HG02885 (cell line): ENCODE measurements around the gene ZNF407.

Source experiments
- ATAC-seq: cut with Tn5 transposase; IDR thresholded peaks from one replicate; pipeline ENCODE4 v1.9.1; 2021; ENCODE audit warnings: mild to moderate bottlenecking; ENCODE audit not compliant: unreplicated experiment, poor library complexity

Gene ZNF407

DNA sequence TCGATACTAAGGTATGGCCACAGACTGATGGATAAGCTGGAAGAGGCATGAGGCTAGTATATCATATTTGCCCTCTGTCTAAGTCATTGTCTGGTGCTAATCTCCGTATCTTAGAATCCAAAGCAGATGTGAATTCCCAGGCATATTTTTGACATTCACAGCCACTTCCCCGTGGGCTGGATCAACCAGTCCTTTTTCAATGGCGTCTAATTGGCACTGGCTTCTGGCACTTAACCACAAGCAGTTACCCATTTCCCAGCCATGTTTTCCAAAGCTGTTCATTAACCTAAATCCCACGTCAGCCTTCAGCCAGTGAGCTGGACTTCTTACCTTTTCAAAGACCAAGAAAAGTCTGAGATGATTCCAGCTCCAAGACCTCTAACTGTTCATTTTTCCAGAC is 20.7 kb upstream of the ZNF407 start:
- no peak for ATAC-seq

DNA sequence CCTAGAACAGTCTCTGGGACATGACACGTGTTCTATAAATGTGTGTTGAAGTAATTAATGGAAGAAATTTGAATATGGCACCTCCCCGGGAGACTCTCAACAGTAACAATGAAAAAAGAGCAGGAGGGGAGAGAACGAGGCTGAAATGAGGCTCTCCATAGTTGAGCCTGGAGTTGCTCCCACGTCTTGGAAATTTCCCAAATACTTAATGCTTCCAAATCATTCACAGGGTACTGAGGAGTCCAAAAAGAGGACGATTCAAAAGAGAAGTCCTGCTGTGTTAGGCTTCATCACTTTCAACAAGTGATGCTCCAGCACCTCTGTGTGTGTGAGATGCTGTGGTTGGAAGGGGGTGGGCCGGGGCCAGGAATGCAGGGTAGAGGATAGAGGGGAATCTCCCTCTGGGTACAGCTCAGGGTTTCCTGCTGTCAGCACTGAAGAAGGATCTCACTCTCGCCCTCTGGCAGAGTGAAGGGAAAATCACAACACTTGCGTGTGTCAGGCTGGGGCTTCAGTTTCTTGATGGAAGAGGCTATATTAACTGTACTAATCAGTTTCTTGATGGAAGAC is 18.1 kb upstream of the ZNF407 start:
- ATAC-seq, result no peak

DNA sequence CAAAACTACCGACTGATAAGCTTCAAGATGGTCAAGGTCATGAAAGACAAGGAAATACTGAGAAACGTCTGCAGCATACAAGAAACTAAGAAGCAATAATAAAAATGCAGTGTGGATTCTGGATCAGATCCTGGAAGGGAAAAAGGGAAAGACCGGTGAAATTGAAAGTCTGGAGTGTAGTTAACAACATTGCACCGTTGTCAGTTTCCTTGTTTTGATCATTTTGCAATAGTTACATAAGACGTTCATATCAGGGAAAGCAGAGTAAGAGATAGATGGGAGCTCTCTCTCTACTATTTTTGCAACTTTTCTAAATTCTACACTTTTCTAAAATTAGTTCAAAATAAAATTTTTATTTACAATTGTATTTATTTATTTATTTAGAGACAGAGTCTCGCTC is 15.0 kb upstream of the ZNF407 start:
- ATAC-seq, result no peak

DNA sequence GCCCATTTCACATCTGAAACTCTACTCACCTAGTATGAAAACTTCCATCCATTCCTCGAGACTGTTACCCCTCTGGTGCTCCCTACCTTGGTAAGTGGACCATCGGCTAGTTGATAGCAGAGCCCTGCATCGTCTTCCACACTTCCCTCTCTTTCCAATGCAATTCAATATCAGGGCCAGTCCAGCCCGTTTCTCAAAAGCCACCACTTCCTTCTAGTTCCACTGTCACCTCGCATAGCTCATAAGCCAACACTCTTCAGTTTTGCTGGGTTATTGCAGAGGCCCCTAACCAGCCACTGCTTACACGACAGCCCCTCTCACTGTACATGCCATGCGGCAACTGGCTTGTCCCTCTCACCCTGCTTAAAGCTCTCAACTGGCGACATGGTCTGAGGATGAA is 10.2 kb upstream of the ZNF407 start:
- no peak for ATAC-seq

DNA sequence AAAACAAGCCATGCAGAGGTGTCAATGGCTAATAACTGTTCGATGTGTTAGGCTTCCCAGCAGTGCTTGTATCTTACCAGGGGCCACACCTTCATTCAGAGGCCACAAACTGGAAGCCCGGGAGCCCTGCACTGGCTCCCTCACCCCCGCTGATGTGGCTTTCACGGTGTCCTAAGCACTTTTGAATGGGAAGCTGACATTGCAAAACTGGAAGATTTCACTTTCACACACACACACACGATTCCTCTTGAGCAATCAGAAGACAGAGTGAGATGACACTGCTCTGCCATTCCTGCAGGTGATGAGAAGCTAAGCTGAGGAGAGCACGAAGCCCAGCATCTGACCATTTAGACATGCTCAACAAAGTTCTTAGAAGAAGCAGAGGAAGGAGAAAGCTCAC is 8.6 kb upstream of the ZNF407 start:
- ATAC-seq, result peak; percentile 59

DNA sequence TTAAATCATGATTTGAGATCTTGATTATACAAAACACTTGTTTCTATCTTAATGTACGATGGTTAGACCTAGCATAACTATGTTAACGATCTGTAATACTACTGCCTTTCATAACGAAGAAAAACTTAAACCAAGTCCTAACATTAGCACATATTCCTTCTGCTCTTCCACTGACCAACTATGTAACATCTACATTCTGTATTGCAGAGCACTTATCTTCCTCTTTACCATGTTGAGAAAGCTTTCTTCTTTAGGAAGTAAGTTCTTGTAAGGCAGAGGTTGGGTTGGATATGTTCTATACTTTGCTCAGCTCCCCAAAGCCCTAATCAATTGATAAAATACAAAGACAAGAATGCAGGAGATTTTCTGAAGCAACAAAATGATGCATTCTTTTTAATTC is 7.9 kb upstream of the ZNF407 start:
- no peak for ATAC-seq

DNA sequence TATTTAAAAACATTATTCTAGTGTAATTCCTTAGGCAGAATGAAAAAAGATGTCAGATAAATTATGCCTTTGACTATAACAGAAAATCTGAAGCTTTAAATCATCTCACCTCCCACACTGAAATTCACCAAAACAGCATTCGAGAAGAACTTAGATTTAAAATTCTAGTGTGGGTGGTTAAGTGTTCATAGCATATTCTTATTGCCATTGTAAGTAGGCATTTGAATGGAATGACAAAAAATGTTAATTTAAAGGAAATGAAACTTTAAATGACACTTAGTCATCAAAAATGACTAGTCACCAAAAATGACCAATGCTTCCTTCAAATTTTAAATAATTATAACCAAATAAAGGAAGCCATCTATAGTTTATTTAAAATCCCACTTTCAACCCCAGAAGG is 7.0 kb upstream of the ZNF407 start:
- no peak for ATAC-seq

DNA sequence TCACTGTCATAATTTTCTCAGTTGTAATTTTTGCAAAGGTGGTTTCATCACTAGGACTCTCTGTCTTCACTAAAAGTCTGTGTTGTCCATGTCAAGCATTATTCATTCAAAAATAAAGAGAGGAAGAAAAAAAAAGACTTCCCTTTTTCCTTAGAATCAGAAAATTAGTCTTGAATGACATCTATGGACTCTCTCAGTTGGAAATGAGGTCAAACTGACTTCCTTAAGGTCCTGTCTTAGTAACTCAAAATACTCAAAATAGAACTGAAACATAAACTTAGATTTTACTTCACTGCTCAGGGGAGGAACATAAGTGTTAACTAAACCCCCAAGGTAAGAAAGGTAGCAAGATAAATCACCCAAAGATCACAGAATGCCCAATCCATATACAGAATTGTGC is 2.2 kb upstream of the ZNF407 start:
- ATAC-seq, result peak; percentile 18

DNA sequence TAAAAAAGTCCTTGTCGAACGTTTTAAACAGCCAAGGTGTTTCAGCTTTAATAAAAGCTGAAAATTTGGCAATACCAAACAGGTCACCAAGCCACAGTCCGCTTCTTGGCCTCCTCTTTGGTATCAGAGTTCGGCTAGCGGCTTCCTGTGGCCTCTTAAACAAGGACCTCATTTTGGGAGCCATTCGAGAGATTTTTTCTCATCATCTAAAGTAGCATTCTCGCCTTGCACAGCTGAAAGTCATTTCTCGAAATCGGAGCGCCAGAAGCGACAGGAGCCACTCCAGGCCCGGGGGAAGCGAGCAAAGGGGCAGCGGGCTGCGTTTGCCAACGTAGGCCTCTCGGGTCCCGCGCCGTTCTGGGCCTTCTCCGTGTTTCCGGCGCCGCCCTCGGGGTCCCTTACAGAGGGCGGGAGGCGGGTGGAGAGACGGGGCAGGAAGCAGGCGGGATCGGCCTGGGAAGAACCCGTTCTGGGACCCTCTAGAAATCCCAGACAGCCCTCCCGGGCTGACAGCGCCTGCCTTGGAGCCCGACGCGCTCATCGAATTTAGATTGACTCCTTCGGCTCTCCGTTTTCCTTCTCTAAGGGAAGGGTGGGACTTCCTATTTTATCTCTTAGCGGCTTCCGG is 522 bp upstream of the ZNF407 start:
- ATAC-seq, result peak; percentile 34

DNA sequence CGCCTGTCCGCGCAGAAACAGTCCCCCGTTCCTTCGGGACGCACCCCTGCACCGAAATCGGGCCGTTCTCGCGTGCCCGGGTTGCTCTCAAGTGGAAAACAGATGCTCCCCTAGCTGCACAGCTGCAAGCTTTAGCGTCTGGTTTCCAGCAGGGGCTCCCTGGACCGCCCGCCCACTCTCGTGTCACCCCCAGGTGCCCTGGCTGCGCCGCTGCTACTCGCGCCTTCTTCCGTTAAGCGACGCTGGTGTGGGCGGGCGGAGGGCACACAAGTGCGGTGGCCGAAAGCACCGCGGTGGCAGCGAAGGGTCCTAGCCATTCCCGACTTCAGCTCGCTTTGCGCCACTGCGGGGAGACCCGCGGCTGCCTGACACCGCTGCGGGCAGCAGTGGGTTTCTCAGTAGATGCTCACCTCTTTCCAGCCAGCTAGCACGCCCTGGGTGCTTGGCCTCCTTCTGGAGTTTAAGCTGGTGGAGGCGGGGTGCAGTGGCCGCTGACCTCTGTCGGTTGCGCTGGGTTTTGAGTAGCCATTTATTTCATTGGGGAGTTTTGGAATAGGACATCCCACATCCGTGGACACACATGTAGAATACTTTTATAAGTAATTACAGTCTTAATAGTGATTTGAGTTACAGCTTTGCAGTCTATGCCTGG is 806 bp downstream of the ZNF407 start:
- peak; percentile 62 for ATAC-seq

DNA sequence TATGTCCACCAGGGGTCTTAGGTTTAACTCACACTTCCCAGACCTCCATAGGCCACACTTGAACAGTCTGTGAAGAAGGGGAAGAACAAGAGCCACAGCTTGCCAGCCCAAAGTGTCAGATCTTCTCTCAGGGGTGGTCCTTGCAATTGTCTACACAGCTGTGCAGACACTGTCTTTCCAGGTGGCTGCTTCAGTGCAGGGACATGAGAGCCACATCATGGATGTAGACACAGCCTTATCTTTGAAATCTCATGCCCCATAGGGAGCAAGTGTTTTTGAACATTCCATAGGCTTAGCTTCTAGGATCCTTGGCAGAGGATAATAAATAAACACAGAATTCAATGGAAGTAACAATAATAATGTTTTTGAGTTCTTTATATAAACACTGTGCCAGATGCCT is 6.7 kb downstream of the ZNF407 start:
- ATAC-seq, result no peak

DNA sequence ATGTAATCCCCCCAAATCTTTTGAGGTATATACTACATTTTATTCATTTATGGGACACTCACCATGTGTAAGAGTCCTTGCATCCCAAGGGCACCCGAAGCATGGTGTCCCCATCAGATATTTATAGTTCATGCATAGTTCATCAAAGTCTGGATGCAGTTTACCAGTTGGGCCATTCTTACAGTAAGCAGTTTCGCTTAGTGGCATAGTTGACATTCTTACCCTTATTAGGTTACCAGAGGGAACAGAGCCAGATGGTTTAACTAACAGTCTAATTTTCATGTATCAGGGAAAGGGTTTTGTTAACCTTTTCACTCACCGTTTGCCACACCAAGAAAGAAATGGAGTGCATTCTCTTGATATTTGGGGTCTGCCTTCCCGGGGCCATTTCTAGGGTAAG is 7.1 kb downstream of the ZNF407 start:
- ATAC-seq, result no peak

DNA sequence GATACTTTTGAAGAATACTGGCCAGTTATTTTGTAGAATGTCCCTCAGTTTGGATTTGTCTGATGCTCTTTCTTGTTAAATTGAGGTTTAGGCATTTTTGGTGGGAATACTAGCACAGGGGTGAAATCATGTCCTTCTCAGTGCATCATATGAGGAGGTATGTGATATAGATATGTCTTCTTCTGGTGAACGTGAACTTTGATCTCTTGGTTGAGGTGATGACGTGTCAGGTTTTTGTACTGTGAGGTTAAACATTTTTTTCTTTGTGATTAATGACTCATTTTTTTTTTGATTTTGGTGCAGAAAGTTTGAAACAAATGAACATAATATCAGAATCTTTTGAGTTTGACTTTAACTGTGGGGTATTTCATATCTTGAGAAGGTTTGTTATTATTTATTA is 11.0 kb downstream of the ZNF407 start:
- ATAC-seq, result no peak

DNA sequence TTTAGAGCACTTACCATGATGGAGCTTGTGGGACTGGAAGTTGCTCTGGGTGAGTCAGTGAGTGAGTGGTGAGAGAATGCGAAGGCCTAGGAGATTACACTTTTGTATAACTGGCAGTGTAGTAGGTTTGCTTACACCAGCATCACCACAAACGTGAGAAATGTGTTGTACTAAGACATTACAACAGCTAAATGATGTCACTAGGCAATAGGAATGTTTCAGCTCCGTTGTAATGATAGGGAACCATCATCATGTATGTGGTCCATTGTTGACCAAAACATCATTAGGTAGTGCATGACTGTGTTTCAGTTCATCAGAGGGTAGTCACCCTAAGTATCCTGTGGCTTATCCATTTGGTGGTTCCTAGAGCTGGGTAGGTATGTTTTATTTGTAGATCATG is 11.9 kb downstream of the ZNF407 start:
- ATAC-seq, result no peak

DNA sequence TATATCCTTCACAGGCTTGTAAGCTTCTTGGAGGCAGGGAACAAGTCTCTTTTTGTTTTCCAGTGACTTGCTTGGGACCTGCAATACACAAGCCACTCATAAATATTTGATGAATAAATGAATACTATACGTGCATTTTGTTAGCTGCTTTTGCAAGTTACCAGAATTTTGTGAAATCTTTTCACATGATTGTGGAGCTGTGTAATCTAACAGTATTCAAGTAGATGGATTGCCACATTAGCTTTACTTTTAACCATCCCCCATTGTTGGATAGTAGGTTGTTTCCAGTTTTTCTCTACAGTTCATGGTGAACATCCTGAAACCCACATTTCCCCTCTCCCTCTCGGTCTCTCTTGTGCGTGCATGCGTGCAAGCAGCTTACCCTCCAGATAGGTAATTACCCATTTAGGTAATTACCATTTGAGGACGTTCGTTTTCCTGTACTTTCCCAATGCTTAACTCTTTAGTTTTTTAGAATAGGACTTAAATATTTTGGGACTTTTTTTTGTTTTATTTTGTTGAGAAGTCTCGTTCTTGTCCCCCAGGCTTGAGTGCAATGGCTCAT is 12.5 kb downstream of the ZNF407 start:
- ATAC-seq, result peak; percentile 35

DNA sequence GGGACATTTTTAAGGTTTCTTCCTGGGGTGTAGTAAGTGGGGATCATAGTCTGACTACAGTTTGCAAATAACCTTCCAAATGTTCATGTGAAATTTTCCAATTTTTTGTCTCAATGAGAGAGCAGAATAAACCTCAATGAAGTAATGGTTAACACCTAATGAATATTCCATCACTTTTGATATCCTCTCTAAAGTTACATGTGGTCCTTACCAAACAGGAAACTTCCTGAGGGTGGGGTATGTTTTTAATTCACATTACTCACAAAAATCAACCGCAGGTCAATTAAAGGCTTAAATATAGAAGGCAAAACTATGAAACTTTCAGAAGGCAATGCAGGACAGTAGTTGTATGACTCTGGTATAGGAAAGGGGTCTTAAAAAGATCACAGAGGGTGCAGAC is 13.2 kb downstream of the ZNF407 start:
- ATAC-seq, result no peak

DNA sequence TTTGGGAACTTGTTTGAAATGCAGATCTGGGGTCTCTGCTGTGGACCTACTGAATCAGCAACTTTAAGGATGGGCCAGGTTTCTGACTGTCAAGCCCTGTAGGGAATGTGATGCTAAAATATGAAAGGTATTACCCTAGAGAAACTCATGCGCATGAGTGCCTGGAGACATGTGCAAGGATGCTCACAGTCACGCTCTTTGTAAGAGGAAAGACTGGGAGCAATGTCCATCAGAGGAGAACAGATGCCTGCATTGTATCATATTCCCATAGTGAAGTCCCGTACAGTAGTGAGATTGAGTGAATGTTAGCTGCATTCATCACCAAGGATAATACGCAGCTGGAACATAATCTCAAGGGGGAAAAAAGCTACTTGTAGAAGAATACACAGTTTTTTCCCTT is 14.1 kb downstream of the ZNF407 start:
- ATAC-seq, result no peak

DNA sequence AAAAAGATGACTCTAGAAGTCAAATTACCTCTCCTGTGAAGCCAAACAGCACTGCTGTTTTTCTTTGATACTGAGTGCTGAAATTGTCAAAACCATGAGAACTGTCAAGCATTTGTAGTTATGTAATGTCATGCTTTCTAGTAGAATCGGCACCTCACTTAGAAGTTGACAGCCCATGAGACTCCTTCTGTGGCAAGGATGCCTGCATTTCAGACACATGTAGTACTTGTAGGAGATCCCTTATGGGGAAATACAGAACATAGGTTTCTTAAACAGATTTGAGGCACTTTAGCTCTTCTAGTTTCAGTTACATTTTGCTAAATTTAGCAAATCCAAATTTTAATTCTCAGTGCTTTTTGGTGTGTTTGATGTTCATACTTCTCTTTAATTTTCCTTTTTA is 15.7 kb downstream of the ZNF407 start:
- ATAC-seq, result peak; percentile 61

DNA sequence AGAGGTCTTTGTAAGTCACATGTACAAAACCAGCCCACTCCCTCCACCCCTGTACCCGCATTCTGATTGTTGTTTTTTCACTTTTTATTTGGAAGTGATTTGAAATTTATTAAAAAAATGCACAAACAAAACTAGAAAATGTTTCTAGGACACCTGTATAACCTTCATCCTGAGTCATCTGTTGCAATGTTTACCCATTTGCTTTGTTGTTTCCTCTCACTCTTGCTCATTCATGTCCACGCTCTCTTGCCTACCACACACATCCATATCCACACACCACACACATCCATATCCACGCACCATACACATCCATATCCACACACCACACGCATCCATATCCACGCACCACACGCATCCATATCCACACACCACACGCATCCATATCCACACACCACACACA is 18.8 kb downstream of the ZNF407 start:
- no peak for ATAC-seq

DNA sequence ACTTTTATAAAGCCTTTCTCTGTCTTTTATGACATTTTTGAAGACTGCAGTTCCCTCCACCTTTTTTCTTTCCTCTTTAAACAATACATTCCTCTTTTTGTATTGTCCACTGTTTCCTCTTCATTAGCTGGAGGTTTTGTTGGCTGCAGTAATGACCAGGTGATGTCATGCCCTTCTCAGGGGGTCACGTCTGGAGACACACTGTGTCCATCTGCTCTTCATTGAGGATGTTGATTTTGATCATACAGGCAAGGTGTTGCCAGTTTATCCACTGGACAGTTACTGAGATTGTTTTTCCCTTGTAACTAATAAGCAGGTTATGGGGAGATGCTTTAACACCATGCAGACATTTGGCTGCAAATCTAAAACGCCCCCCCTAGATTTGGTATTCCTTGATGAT is 19.8 kb downstream of the ZNF407 start:
- no peak for ATAC-seq

DNA sequence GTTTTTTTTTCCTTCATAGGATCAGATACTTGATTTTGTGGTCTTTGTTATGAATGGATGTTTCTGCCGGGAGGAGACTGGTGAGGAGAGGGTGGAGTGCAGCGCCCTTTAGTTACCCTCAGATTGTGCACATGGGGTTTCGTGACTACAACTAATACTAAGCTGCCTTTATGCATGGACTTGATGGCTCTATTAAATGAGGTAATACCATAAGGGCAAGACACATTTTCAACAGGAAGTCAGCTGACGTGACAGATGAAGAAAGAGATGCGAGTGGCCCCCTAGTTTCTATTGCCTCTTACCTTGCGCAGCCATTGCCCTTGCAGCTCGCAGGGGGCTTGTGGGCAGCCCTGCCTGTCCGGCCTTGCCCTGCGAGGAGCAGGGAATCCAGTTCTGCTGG is 24.4 kb downstream of the ZNF407 start:
- no peak for ATAC-seq
